ENCODE results near the gene SPATA13.

Gene SPATA13

DNA sequence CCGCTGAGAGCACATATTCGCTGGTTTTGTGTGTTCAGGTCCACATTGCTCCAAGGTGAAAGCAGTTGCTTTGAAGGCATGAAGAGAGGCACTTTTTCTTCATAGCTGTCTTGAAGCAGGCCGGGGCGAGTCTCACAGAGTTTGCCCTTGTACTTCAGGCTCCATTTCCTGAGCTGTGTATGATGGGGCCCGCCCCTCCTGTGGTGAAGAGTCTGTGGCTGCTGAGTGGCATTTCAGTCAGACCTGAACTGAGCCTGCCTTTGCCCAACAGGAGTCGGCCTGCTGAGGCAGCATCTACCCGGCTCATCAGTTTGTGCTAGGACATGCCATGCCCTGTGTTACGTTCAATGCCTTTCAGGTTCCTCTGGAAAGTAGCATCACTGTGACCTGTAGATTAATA, 104.5 kb downstream of the SPATA13 start:
- no peak overlapping the region for H3K4me3 ChIP-seq
- no peaks in the 10 kb centered on the region for H3K27me3 ChIP-seq
- no peak overlapping the region for H3K27ac ChIP-seq
- DNase-seq, result no peak
- no peaks in the 10 kb centered on the region for H3K36me3 ChIP-seq
- intact Hi-C loops (cut with DNase I; ENCODE audit: low total_unique reads), result no loop called here
- no peaks in the 10 kb centered on the region for H3K9me3 ChIP-seq
- no peak for TF ChIP-seq CTCF (IDR thresholded peaks at IDR 0.05)
- peaks cover 0 to 2% (median 0%) of the 10 kb centered on the region in 4 donors for H3K4me1 ChIP-seq

DNA sequence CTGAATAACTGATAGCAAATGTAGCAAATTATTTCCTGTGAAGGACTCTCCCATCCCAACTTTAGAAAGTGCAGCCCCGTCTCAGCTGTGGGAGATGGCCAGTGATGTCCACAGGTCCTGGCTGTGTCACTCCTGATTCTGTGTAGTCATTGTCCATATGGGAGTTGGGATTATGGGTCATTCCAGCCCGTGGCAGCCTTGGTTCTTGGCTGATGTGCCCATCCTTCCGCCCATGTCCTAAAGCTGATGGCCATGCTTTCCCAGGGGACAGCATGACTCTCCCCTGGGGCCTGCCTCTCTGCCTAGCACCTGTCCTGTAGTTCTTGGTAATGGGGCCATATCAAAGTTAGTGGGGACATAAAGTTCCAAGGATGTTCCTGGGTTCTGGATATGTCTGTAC, 104.9 kb downstream of the SPATA13 start:
- DNase-seq, result no peak
- no peaks in the 10 kb centered on the region for H3K9me3 ChIP-seq
- H3K4me1 ChIP-seq, result peaks cover 0 to 7% (median under 1%) of the 10 kb centered on the region in 4 donors
- intact Hi-C loops (cut with DNase I; ENCODE audit: low total_unique reads), result no loop called here
- H3K4me3 ChIP-seq, result no peak overlapping the region
- TF ChIP-seq CTCF (IDR thresholded peaks at IDR 0.05), result no peak
- H3K27ac ChIP-seq, result no peak overlapping the region
- no peaks in the 10 kb centered on the region for H3K27me3 ChIP-seq
- no peaks in the 10 kb centered on the region for H3K36me3 ChIP-seq

- H3K27me3 ChIP-seq, result no peaks in the 10 kb centered on the region
- peak overlapping the region in 1 of 2 donors; percentile 2 for H3K4me3 ChIP-seq
- H3K27ac ChIP-seq, result peak overlapping the region; percentile 36 to 53
- intact Hi-C loops (cut with DNase I; ENCODE audit: low total_unique reads), result no loop called here
- TF ChIP-seq CTCF (IDR thresholded peaks at IDR 0.05), result no peak
- peaks cover 0 to 19% (median 10%) of the 10 kb centered on the region in 4 donors for H3K4me1 ChIP-seq
- no peak for DNase-seq
- no peaks in the 10 kb centered on the region for H3K9me3 ChIP-seq
- H3K36me3 ChIP-seq, result no peaks in the 10 kb centered on the region
Observed at GRCh38 chr13:24267274-24267673, 106.8 kb downstream of the SPATA13 start.

- no peaks in the 10 kb centered on the region for H3K27me3 ChIP-seq
- TF ChIP-seq CTCF (IDR thresholded peaks at IDR 0.05), result no peak
- no peak for DNase-seq
- H3K9me3 ChIP-seq, result no peaks in the 10 kb centered on the region
- H3K36me3 ChIP-seq, result no peaks in the 10 kb centered on the region
- intact Hi-C loops (cut with DNase I; ENCODE audit: low total_unique reads), result no loop called here
- peaks cover 0 to 24% (median 14%) of the 10 kb centered on the region in 4 donors for H3K4me1 ChIP-seq
- H3K27ac ChIP-seq, result peak overlapping the region; percentile 36 to 53
- H3K4me3 ChIP-seq, result peak overlapping the region in 1 of 2 donors; percentile 2
Observed at GRCh38 chr13:24267801-24268200, 107.3 kb downstream of the SPATA13 start.

GRCh38 chr13:24269821-24270220, 109.3 kb downstream of the SPATA13 start:
- no peaks in the 10 kb centered on the region for H3K27me3 ChIP-seq
- no peaks in the 10 kb centered on the region for H3K36me3 ChIP-seq
- TF ChIP-seq CTCF (IDR thresholded peaks at IDR 0.05), result no peak
- no peak overlapping the region for H3K4me3 ChIP-seq
- DNase-seq, result no peak
- peak overlapping the region in 1 of 2 donors; percentile 84 for H3K27ac ChIP-seq
- intact Hi-C loops (cut with DNase I; ENCODE audit: low total_unique reads), result no loop called here
- peaks cover 0 to 27% (median 15%) of the 10 kb centered on the region in 4 donors for H3K4me1 ChIP-seq
- no peaks in the 10 kb centered on the region for H3K9me3 ChIP-seq

DNA sequence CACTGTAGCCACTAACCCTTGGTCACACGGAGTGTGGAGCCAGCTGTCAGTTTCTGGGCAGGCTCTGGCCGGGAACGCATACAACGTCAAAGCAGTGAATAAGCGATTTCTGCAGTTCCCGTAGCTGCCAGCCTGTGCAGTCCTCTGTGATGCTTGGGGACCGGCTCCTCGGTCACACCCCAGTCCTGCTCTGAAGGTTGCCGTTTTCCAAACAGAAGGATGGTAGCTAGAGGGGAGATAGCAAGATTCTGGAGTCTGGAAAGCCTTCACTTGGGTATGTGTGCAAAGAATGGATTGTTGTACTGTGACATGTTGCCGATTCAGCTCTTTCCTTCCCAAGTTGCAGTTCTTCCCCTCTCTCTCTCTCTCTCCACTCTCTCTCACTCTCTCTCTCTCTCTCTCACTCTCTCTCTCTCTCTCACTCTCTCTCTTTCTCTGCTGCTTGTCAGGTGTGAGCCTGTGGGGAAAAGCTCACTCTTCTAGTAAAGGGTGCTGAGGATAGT, 110.2 kb downstream of the SPATA13 start:
- intact Hi-C loops (cut with DNase I; ENCODE audit: low total_unique reads), result no loop called here
- H3K4me1 ChIP-seq, result peaks cover 0 to 27% (median 15%) of the 10 kb centered on the region in 4 donors
- peak in 1 of 2 experiments; percentile 62 for TF ChIP-seq CTCF (IDR thresholded peaks at IDR 0.05)

More for the DNA sequence above, 110.2 kb downstream of the SPATA13 start:
- DNase-seq, result peak; percentile 78 to 88
- Histone ChIP-seq H3K4me3 (peak overlapping the region; percentile 45 to 58), H3K27ac (peak overlapping the region; percentile 84 to 87), H3K36me3 (no peaks in the 10 kb centered on the region), H3K27me3 (no peaks in the 10 kb centered on the region), H3K9me3 (no peaks in the 10 kb centered on the region)
